Fibroblast of villous mesenchyme (primary cell): Measurements from ENCODE around the gene SLC26A1. TPM values are rescaled to one million over a fixed set of nuclear protein-coding genes. Genes with fewer than 3 reads are reported as not detected.

ENCODE experiments used
- DNase-seq: peaks from one replicate; pipeline ENCODE4 v3.0.0-alpha.2; 2010; ENCODE audit warnings: low read depth
- H3K4me3 ChIP-seq: 2 replicates; pipeline ENCODE4 v1.5.1; 2011; ENCODE audit warnings: low read depth, mild to moderate bottlenecking, low read length
- total RNA-seq: library from RNA; depleted of rRNA; stranded (reverse); fragments of >200 nt; gene quantifications from 2 replicates; pipeline ENCODE4 v1.2.3, GENCODE V29; 2012
- TF ChIP-seq, protein P1 (sequence below): IDR thresholded peaks from 2 replicates; pipeline ENCODE4 v1.5.1; 2012; ENCODE audit warnings: low read depth, mild to moderate bottlenecking, low read length; ENCODE audit not compliant: insufficient read depth

Gene SLC26A1
- total RNA-seq, 1 donor = under 0.01 TPM

DNA sequence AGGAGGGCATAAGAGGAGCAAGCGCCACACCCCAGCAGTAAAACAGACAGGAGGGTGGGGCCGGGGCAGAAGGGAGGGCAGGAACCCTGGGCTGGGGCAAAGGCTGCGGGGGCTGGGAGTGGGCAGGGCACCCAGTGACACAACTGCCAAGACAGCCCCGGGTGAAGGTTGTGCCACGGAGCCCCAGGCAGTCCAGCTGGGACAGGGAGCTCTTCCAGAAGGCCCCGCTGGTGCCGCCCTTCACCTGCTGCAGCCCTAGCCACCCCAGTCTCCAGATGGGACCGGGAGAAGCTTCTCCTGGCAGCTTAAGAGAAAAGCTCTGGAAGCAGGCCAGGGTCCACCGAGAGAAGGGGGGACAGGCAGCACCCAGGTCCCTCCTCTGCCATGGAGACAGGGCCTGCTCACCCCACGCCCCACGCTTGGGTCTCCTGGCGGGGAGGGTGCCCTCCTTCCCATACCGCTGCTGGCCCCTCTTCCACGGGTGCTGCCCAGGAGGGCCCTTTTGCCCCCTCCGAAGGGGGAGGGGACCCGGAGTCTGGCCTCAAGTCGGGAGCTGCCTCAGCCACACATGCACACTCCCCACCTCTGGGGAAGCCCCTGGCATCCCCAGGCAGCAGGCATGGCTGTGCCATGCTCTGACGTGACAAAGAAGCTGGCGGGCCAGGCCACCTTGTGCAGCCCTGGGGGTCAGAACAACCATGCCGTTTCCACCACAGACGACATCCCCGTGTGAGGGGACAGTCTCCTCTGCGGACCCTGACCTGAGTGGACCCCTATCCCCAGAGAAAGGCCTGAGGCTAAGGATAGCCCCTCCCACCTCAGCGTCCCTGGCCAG is 21.3 kb downstream of the SLC26A1 start:
- peak overlapping the region; percentile 77 for H3K4me3 ChIP-seq
- TF ChIP-seq, protein P1, sequence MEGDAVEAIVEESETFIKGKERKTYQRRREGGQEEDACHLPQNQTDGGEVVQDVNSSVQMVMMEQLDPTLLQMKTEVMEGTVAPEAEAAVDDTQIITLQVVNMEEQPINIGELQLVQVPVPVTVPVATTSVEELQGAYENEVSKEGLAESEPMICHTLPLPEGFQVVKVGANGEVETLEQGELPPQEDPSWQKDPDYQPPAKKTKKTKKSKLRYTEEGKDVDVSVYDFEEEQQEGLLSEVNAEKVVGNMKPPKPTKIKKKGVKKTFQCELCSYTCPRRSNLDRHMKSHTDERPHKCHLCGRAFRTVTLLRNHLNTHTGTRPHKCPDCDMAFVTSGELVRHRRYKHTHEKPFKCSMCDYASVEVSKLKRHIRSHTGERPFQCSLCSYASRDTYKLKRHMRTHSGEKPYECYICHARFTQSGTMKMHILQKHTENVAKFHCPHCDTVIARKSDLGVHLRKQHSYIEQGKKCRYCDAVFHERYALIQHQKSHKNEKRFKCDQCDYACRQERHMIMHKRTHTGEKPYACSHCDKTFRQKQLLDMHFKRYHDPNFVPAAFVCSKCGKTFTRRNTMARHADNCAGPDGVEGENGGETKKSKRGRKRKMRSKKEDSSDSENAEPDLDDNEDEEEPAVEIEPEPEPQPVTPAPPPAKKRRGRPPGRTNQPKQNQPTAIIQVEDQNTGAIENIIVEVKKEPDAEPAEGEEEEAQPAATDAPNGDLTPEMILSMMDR = no peak
- no peak for DNase-seq

DNA sequence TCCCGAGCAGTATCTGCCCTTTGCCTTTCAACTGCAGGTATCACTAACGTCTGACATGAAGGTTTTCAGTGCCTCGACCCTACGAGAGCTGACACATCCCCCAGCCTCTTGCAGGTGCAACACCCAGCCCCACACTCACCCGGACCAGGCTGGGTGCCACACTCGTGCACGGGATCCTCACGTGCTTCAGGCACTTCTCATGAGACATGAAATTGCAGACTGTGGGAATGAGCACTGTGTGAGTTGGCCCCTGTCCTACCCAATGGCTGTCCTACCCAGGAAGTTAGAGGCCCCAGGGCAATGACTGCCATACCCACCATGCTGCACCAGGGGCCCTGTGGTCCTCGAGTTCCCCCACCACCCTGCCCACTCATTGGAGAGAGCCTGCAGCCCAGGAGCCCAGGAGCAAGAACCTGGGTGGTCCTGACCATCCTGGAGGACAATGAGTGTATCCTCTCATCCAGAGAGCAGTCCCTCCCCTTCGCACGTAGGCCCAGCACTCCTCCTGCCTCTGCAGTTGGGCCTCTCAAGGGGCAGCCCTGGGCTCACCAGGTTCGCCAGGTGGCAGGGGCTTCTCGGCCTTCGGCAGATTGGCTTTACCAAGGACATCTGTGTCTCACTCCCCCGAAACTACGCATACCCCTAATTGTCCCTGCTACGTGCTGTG is 22.2 kb downstream of the SLC26A1 start:
- H3K4me3 ChIP-seq = no peak overlapping the region
- TF ChIP-seq, protein P1 = no peak
- DNase-seq = no peak

DNA sequence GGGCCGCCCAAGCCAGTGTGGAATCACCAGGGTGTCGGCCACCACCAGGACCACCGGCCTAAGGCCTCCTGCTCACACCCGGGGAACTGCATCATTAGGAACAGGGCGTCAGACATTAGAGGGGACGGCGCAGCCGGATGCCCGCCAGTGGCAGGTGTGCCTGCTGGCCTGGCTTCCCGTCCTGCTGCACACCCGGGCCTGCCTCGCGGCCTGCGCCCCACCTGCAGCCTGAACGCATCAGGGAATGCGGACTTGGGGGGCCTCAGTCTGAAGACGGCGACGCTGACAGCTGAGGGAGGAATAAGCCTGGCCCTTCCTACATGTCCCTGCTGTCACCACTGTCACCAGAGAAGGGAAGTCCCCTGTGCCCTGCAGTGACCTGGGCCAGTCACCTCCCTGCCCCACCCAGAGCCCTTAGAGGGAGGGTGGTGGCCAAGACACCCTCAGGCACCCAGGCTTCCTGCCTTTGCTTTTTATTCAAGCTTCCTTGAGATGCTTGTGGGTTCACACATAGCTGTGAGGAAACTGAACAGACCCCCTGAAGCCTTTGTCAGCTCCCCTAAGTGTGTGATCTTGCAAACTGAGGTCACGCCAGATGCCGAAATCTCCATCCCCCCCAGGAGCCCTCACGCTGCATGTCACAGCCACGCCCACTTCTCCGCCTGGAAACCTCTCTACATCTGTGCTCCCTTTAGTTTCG is 23.0 kb downstream of the SLC26A1 start:
- H3K4me3 ChIP-seq = no peak overlapping the region
- TF ChIP-seq, protein P1 = no peak
- DNase-seq = no peak

DNA sequence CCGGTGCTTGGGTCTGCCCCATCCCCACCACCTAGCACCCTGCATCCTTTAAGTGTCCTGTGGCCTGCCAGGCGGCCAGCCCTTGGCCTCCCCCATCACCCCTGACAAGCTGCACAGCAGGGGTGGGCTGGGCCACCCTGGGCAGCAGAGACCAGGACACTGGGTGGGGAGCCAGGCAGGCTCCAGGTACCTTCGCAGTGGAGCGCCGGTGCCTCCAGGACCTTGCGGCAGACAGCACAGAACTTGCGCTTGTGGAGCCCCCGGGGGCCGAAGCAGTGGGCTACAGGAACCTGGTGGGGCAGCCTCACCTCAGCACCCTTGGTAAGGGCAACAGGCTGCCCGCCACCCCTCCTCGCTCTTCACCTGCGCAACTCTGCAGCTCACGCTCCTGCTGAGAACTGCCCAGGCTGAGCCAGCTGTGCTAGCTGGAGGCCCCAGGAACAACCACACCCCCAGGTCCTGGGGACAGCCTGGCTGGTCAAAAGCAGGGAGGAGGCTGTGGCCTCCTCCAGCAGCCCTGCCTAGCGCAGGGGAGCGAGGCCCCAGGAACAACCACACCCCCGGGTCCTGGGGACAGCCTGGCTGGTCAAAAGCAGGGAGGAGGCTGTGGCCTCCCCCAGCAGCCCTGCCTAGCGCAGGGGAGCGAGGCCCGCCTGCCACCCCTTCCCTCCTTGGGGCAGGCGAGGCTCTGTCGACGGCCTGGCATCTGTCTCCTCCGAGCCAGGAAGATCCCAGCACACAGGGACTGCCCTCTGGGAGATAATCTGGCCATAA is 24.4 kb downstream of the SLC26A1 start:
- TF ChIP-seq, protein P1 = no peak
- no peak for DNase-seq

DNA sequence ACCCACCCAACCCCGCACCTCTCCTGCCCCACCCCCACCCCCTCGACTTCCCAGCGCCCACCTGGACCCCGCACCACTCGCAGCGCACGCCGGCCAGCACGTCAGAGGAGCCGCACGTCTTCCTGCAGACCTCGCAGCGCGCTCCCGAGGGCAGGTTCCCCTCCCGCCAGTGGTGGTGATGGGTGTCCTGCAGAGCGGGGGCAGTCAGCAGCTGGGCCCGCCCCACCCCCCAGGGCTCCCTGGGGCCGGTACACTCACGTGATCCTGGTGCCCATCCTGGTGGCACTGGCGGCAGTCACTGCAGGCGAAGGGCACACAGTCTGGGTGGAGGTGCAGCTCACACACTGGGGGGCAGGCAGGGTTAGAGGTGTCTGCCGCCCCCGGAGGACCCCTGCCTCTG is 25.0 kb downstream of the SLC26A1 start:
- TF ChIP-seq, protein P1 = no peak
- no peak for DNase-seq

More for the DNA sequence above, 24.4 kb downstream of the SLC26A1 start:
- H3K4me3 ChIP-seq = no peak overlapping the region

More for the DNA sequence above, 25.0 kb downstream of the SLC26A1 start:
- H3K4me3 ChIP-seq = no peak overlapping the region
